ENCODE data around the gene HIF3A.
"Not testable (repeated sequence)": the region's sequence is repeated elsewhere in the genome, so short reads cannot be mapped to it uniquely, and the experiment has no call there.

Gene HIF3A

DNA sequence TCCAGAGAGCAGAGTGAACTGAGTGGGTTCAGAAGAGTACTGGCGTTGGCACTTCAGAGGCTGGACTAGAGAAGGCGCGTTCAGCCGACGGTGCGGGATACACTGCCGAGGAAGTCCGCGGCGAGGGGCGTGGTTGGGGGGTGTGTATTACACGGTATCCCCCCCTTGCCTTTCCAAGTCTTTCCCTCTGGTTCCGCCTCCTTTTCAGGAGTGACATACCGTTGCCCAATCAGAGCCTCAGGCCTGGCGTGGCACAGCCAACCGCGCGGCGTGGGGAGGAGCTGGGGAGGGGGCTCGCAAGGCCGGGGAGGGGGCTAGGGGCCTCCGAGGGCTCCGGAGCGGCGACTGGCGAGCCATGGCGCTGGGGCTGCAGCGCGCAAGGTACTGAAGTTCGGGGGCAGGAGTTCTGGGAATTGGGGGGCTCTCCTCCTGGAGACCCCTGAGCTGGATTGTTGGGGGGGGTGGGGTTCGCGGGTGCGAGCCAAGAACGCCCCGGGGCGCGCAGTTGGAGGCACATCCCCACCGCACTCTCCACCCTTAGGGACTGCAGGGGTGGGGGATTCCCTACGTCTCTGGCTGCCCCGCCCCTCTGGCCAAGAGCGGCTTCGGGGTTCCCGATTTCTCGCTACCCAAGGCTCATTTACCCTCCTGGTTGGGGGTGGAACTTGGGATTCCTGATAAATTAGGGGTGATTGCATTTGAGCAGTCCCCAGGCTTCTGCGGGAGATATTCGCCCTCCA lies at the start of gene HIF3A:
HIF3A (plus strand) TSS at position 321 of the 740 bp plus-strand sequence; CDS start at position 356, 35 bp downstream.
- in situ Hi-C loops (cut with MboI; ENCODE audit: low sequenced_read_pairs) = no loop called here

DNA sequence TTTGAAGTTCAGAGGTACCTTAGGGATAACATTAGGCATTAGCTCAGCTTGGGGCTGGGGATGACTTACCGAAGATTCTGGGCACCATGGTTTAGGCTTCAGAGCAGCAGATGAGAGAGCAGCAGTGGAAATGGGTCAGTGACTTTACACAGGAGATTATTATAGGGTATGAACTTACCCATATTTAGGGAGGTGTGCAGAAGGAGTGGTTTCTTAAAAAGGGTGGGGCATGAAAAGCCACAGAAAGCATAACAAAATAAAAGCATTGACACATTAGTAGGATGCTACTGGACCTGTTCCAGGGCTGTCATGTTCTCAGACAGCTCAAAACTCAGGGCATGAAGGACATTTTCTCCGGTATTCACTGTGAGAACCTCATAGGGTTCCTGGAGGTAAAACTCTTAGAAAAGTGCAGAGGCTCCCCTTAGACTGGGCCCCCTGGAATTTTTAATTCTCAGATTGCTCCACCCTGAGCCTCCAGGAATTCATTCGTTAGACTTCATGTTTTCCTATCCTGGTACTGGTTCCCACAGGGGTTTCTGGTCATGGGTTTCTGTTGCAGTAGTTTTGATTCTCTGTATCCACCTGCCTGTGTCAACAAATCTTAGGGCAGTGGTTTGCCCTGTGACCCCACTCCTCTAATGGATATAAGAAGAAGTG lies 46.6 kb upstream of the HIF3A start:
- in situ Hi-C loops (cut with MboI; ENCODE audit: low sequenced_read_pairs) = no loop called here

DNA sequence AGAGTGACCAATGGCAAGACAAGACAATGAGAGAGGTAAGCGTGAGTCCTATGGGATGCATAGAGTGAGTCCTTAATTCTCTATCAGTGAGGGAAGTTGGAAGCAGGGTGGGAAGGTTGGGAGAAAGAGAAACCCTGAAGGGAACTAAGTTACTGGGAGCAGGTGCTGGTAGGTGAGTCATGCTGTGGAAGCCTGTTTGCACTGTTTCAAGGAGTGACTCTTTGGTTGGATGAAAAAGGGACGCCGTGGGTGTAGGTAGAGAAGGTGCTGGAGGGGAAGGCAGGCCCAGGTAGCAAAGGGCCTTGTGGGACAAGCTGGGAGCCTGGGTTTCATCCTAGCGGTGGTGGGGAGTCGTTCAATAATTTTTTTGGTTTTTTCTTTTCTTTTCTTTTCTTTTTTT lies 45.4 kb upstream of the HIF3A start:
- in situ Hi-C loops (cut with MboI; ENCODE audit: low sequenced_read_pairs) = no loop called here

DNA sequence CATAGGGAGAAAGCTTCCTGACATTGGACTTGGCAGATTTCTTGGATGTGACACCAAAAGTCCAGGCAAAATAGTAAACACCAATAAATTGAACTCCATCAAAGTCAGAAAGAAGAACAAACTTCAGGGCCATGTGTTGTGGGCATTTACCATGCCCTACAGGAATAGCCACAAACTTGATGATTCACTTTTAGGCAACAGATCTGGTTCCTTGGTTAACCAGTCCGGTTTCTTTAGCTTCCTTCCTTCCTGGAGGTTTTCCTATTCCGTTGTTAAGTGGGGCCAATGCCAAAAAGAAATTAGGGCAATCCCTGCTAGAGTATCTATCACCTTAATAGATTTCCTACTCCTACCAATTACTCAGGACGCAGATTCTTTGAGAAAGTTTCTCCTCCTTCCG lies 42.1 kb upstream of the HIF3A start:
- in situ Hi-C loops (cut with MboI; ENCODE audit: low sequenced_read_pairs) = no loop called here

DNA sequence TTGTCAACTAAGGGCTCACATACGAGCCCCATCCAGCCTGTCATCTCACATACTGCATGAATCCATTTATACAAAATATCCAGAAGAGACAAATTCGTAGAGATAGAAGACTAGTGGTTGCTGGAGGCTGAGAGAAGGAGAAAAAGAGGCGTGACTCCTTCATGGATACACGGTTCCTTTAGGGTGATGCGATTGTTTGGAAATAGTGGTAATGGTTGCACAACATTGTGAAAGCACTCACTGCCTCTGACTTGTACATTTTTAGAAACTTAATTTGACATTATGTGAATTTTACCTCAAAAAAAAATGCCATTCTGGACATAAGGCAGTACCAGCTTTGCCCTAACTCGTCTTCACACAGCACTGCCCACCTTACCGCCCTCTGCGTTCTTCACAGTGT lies 40.0 kb upstream of the HIF3A start:
- in situ Hi-C loops (cut with MboI; ENCODE audit: low sequenced_read_pairs) = no loop called here

DNA sequence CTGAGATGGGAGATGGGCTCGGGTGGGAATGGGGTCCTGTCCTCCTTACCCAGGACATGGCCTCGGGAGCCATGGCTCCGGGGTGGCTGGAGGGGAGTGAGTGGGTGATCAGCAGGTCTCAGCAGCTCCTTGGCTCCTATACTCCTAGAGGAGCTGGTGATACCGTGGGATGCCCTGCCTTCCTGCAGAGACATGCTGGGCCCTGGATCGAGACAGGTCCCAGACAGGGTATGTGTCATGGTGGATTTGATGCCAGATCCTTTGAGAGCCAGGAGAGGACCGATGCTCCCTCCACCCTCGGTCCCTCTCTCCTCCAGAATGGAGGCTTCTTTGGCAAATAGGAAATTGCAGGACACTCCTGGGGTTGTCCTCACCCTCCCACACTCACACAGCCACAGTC lies 35.3 kb upstream of the HIF3A start:
- in situ Hi-C loops (cut with MboI; ENCODE audit: low sequenced_read_pairs) = loop anchor here (5.0 kb wide), 1 partner anchor 179 kb away; no protein-coding TSS in a partner anchor

DNA sequence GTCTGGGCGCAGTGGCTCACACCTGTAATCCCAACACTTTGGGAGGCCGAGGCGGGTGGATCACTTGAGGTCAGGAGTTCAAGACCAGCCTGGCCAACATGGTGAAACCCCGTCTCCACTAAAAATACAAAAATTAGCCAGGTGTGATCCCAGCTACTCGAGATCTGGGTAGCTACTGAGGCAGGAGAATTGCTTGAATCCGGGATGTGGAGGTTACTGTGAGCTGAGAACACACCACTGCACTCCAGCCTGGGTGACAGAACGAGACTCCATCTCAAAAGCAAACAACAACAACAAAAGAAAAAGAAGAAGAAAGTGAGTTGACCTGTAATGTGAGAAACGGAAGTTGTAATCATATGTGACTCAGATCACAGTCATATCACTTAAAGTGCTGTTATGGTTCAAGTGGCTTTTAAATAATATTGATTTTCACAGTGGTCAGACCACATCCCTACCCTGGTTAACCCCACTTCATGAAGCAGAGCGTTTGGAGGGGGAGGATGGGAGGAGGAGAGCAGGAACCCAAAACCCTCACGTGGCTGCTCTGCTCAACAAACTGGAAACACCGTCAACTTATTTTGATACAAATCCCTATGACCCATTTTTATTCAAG lies 34.1 kb upstream of the HIF3A start:
- in situ Hi-C loops (cut with MboI; ENCODE audit: low sequenced_read_pairs) = loop anchor here (5.0 kb wide), 1 partner anchor 180 kb away; no protein-coding TSS in a partner anchor

DNA sequence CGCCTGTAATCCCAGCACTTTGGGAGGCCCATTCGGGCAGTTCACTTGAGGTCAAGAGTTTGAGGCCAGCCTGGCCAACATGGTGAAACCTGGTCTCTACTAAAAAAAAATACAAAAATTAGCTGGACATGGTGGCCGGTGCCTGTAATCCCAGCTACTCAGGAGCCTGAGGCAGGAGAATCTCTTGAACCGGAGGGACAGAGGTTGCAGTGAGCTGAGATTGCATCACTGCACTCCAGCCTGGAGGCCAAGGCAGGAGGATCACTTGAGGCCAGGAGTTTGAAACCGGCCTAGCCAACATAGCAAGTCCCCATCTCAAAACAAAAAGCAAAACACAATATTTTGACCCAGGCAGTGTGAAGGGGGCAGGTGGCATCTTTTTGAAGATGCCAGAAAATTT lies 32.0 kb upstream of the HIF3A start:
- in situ Hi-C loops (cut with MboI; ENCODE audit: low sequenced_read_pairs) = loop anchor here (5.0 kb wide), 1 partner anchor 182 kb away; no protein-coding TSS in a partner anchor

DNA sequence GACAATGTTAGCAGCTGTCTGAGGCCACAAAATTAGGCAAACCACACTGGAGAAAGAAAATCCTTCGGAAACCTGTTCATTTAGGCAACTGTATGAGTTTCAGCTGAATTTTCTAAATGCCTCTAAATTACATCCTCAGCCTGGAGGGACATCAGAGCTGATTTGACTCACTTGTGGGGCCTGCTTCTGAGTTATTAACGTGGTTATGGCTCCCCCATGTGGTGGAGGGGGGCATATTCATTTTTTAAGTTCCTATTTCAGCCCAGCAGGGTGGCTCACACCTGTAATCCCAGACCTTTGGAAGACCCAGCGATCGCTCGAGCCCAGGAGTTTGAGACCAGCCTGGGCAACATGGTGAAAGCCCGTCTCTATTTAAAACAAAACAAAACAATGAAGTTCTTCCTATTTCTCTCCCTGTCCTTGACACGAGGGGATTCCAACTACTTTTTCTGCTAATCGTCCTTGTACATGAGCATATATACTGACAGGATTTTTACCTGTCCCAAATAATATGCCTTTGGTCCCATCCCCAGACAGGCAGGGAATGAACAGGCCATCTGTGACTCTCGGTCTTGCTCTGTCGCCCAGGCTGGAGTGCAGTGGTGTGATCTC lies 31.5 kb upstream of the HIF3A start:
- in situ Hi-C loops (cut with MboI; ENCODE audit: low sequenced_read_pairs) = no loop called here

DNA sequence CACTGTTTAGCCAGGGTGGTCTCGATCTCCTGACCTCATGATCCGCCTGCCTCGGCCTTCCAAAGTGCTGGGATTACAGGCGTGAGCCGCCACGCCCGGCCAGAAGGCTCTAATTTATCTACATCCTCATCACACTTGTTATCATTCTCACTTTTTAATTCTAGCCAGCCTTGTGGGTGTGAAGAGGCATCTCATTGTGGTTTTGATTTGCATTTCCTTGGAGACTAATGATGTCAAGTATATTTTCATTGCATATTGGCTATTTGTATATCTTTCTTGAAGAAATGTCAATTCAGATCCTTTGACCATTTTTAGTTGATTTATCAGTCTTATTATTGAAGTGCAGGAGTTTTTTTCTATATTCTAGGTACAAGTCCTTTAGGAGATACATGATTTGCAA lies 27.7 kb upstream of the HIF3A start:
- in situ Hi-C loops (cut with MboI; ENCODE audit: low sequenced_read_pairs) = no loop called here

DNA sequence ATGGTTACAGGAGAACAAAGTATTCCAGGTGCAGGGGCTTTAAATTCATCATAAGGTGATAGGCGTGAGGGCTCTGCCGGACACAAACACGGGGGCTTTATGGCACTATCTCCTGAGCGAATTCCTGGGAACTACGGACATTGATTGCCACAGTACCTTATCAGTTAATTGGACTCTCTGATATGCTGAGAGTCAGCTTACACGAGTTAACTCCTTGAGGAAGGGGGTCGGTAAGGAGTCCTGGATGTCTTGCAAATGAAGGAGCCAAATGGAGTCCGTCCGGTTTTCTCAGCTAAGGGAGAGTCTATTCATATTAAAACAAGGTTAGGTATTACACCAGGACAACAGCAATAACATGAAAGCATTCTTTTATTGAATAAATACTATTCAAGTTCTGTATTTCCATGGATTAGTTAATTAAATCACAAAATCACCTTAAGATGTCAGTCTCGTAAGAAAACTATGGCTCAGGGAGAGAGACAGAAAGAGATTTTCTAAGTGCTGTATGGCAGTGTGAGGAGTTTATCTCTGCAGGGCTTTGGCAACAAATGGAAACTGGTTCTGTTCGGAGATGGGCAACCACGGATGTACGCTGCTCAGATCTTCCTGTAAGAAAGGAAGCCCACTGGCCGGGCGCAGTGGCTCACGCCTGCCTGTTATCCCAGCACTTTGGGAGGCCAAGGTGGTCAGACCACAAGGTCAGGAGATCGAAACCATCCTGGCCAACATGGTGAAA lies 26.2 kb upstream of the HIF3A start:
- in situ Hi-C loops (cut with MboI; ENCODE audit: low sequenced_read_pairs) = no loop called here

DNA sequence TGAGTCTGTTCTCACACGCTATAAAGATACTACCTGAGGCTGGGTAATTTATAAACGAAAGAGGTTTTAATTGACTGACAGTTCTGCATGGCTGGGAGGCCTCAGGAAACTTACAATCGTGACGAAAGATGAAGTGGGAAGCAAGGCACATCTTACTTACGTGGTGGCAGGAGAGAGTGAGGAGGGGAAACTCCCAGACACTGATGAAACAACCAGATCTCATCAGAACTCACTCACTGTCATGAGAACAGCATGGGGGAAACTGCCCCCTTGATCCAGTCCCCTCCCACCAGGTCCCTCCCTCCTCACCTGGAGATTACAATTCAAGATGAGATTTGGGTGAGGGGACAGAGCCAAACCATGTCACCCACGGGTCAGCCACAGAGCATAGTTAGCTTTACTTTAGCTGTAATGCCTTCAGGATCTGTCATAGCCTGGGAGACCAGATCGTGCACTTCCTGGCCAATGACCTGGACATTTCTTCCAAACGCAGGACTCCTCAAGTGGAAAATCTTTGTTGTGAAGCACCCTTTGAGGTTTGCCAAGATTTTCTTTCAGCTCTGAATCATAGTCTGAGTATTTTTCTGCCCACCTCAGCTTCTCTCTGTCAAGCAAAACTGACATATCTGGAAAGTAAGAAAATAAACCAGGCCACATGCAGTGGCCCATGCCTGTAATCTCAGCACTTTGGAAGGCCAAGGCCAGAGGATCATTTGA lies 25.2 kb upstream of the HIF3A start:
- in situ Hi-C loops (cut with MboI; ENCODE audit: low sequenced_read_pairs) = no loop called here

DNA sequence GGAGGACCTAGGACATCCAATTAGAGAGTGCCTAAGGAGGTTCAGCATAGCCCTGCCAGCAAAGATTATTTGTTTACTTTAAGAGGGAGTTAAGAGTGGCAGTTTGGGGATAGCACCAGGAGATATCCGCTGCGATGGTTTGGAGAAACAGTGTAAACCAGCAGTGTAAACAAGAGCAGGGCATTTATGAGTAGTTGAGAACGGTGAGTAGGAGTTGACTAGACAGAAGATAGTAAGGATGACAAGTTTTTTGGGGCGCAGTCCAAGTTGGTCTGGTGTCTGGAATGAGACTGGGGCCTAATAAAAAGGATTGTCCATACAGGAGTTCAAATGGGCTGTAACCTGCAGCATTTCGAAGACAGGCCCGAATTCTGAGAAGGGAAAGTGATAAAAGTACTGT lies 22.9 kb upstream of the HIF3A start:
- in situ Hi-C loops (cut with MboI; ENCODE audit: low sequenced_read_pairs) = not testable (repeated sequence)

DNA sequence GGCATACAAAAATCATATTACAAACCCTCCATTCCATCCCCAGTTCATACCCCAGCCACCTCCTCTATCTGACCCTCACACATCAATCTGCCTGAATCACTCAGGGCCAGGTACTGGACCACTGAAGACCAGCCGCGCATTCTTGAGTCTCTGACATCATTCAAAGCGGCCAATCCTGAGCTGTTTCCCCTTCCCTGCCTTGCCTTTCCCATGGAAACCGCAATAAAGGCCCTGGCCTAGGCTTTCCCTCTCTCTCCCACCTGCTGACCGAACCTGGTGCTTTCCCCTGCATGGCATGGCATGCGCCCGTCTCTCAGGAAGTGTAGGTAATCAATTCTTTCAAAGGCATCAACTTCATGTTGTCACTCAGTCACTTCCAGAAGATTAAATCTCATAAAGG lies 17.7 kb upstream of the HIF3A start:
- in situ Hi-C loops (cut with MboI; ENCODE audit: low sequenced_read_pairs) = no loop called here

DNA sequence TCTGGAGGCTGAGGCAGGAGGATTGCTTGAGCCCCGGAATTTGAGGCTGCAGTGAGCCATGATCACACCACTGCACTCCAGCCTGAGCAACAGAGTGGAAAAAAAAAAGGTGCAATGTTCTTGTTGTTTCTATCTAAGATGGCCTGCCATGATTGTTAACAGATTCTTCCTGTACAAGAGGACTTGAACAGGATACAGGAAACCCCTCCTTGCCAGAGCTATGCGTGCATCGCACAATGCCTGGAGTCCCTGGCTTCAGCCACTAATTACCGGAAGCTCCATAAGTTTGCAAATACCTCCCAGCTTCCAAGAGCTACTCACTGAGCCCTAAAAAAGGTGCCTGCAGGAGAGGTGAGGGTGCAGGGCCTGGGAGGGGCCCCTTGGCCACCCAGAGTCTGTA lies 13.1 kb upstream of the HIF3A start:
- in situ Hi-C loops (cut with MboI; ENCODE audit: low sequenced_read_pairs) = loop anchor here (10.0 kb wide), 1 partner anchor 231 kb away; no protein-coding TSS in a partner anchor

DNA sequence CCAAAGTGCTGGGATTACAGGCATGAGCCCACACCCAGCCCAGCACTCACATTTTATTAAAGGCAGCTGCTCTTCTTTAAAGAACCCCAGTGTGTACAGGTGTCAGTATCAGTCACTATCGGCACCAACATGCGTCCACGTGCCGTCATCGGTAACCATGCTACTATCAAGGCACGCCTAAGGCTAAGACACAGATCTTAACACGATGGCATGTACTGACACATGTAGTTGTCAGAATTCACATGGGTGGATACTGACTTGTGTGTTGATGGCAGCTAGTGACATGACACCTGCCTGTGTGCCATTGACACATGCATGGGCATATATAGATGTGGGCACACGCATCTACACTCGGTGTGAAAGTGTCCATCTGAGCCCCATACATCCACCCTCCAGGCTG lies 12.2 kb upstream of the HIF3A start:
- in situ Hi-C loops (cut with MboI; ENCODE audit: low sequenced_read_pairs) = loop anchor here (10.0 kb wide), 1 partner anchor 230 kb away; no protein-coding TSS in a partner anchor

DNA sequence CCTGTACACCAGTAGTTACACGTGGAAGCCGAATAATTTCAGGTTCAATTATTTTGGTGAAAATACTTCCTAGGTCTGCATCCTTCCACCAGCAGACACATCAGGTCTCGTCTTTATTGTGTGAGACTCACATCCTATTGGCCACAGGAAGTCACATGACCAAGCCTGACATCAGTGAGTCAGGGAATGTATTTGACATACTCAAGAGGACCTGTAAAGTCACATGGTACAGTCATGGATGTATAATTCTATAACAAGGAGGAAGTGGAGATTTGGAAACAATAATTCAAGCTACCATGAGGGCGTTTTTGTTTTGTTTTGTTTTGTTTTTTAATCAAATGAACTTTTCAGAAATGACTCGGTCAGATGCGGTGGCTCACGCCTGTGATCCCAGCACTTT lies 9.3 kb upstream of the HIF3A start:
- in situ Hi-C loops (cut with MboI; ENCODE audit: low sequenced_read_pairs) = loop anchor here (10.0 kb wide), 1 partner anchor 227 kb away; no protein-coding TSS in a partner anchor

DNA sequence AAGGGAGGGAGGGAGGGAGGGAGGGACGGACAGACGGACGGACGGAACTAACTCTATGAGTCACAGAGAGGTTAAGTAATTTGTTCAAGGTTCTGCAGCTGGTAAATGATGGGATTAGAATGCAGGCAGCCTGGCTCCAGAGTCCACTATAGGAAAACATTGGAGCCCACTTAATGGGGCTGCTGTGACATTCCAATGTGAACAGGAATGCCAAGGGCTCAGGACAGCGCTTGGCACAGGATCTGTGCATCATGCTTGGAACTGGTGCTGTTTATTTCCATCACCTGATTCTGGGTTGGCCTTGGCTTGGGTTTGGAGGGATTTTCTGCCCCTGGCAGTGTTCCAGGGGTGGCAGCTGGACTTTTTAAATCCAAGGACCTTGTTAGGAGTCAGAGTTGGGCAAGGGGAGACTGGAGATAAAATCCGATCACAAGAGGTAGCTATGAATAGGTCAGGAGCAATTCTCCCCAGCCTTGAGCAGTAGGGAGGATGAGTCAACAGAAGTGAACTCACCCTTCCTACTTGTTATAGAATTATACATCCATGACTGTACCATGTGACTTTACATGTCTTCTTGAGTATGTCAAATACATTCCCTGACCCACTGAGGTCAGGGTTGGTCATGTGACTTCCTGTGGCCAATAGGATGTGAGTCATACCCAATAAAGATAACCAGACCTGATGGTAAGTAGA lies 7.8 kb upstream of the HIF3A start:
- in situ Hi-C loops (cut with MboI; ENCODE audit: low sequenced_read_pairs) = loop anchor here (10.0 kb wide), 1 partner anchor 226 kb away; no protein-coding TSS in a partner anchor

Measured in HL-60/S4 (cell line).